Measurements from ENCODE around the gene NOD2. TPM values are rescaled to one million over a fixed set of nuclear protein-coding genes. Genes with fewer than 3 reads are reported as not detected.

Gene NOD2
- total and polyA plus RNA-seq, 7 experiments from 2014 or later = 0.06 to 40.5 (median 0.65) TPM

- peaks cover 38 to 75% (median 58%) of the 10 kb centered on the region in 7 donors for H3K4me1 Mint-ChIP-seq
- POLR2A ChIA-PET = interaction anchor here (0.6 to 3.2 kb wide), 6 partner anchors 8 to 26 kb away, joined by 3 to 16 read pairs (median 3); partner anchors contain the start of gene SNX20
Observed at GRCh38 chr16:50694206-50694605, 800 bp downstream of the NOD2 start.

GRCh38 chr16:50695017-50696000 lies 1.9 kb downstream of the NOD2 start:
- peak overlapping the region in 6 of 10 donors; percentile 20 to 83 (median 38) for H3K4me3 Mint-ChIP-seq
- ATAC-seq (peak; percentile 28), DNase-seq (no peak)
- intact Hi-C loops (cut with micrococcal nuclease) = no loop called here
- no peak overlapping the region for H3K4me3 ChIP-seq (ENCODE audit: low read length)
- peak overlapping the region in 3 of 9 donors; percentile 19 to 80 (median 64) for H3K27ac Mint-ChIP-seq
- ChIA-PET POLR2A (interaction anchor here (1.0 to 3.2 kb wide), 4 partner anchors 9 to 27 kb away, joined by 3 to 16 read pairs (median 3); no protein-coding TSS in a partner anchor), CTCF (interaction anchor here (0.6 to 1.4 kb wide), 6 partner anchors 7 to 328 kb away, joined by 3 to 6 read pairs (median 4); no protein-coding TSS in a partner anchor)
- peaks cover 0 to 8% (median 0%) of the 10 kb centered on the region in 5 donors for H3K27me3 Mint-ChIP-seq
- H3K36me3 ChIP-seq (ENCODE audit: control insufficient read depth in 2 of 3, insufficient read depth in 3 of 3, low read length in 3 of 3) = no peaks in the 10 kb centered on the region
- H3K4me1 Mint-ChIP-seq = peaks cover 49 to 81% (median 65%) of the 10 kb centered on the region in 7 donors
- peaks cover 0 to 14% (median 0%) of the 10 kb centered on the region in 5 donors for H3K36me3 Mint-ChIP-seq
- no peaks in the 10 kb centered on the region for H3K9me3 ChIP-seq (ENCODE audit: control insufficient read depth in 2 of 3, low read length in 3 of 3)
- peaks cover 0 to 1% (median 0%) of the 10 kb centered on the region in 11 donors for H3K9me3 Mint-ChIP-seq
- H3K27ac ChIP-seq (ENCODE audit: low read depth, low read length) = no peak overlapping the region
- no peaks in the 10 kb centered on the region for H3K27me3 ChIP-seq (ENCODE audit: control insufficient read depth in 2 of 2, insufficient read depth in 2 of 2, low read length in 2 of 2)
- H3K4me1 ChIP-seq (ENCODE audit: control insufficient read depth in 2 of 2, insufficient read depth in 2 of 2, low read length in 2 of 2) = peaks cover 31 to 49% of the 10 kb centered on the region in 2 donors

More at GRCh38 chr16:50694206-50694605, 800 bp downstream of the NOD2 start:
- intact Hi-C loops (cut with micrococcal nuclease) = no loop called here
- Mint-ChIP-seq H3K27ac (peak overlapping the region in 4 of 9 donors; percentile 34 to 80 (median 58)), H3K27me3 (peaks cover 0 to 8% (median 0%) of the 10 kb centered on the region in 5 donors), H3K36me3 (peaks cover 0 to 8% (median 0%) of the 10 kb centered on the region in 5 donors), H3K4me3 (peak overlapping the region; percentile 42 to 85 (median 77)), H3K9me3 (peaks cover 0 to 1% (median 0%) of the 10 kb centered on the region in 11 donors)
- no peak for DNase-seq
- Histone ChIP-seq H3K36me3 (ENCODE audit: control insufficient read depth in 2 of 3, insufficient read depth in 3 of 3, low read length in 3 of 3) (no peaks in the 10 kb centered on the region), H3K27me3 (ENCODE audit: control insufficient read depth in 2 of 2, insufficient read depth in 2 of 2, low read length in 2 of 2) (no peaks in the 10 kb centered on the region), H3K4me3 (ENCODE audit: low read length) (peak overlapping the region; percentile 56), H3K9me3 (ENCODE audit: control insufficient read depth in 2 of 3, low read length in 3 of 3) (no peaks in the 10 kb centered on the region), H3K4me1 (ENCODE audit: control insufficient read depth in 2 of 2, insufficient read depth in 2 of 2, low read length in 2 of 2) (peaks cover 31 to 45% of the 10 kb centered on the region in 2 donors), H3K27ac (ENCODE audit: low read depth, low read length) (no peak overlapping the region)
- no peak for ATAC-seq
- CTCF ChIA-PET = interaction anchor here (0.8 to 1.4 kb wide), 4 partner anchors 8 to 327 kb away, joined by 3 to 6 read pairs (median 5); no protein-coding TSS in a partner anchor

GRCh38 chr16:50696126-50696525 lies 2.7 kb downstream of the NOD2 start:
- H3K36me3 ChIP-seq (ENCODE audit: control insufficient read depth in 2 of 3, insufficient read depth in 3 of 3, low read length in 3 of 3) = no peaks in the 10 kb centered on the region
- H3K27me3 ChIP-seq (ENCODE audit: control insufficient read depth in 2 of 2, insufficient read depth in 2 of 2, low read length in 2 of 2) = no peaks in the 10 kb centered on the region
- DNase-seq = no peak
- peak overlapping the region in 6 of 9 donors; percentile 31 to 62 (median 43) for H3K27ac Mint-ChIP-seq
- POLR2A ChIA-PET = interaction anchor here (1.2 to 3.2 kb wide), 3 partner anchors 10 to 14 kb away, joined by 4 to 16 read pairs (median 4); partner anchors contain the start of gene SNX20
- ATAC-seq = no peak
- CTCF ChIA-PET = interaction anchor here (1.0 to 1.1 kb wide), 2 partner anchors 29 to 51 kb away, joined by 3 read pairs; no protein-coding TSS in a partner anchor
- peaks cover 0 to 1% (median 0%) of the 10 kb centered on the region in 11 donors for H3K9me3 Mint-ChIP-seq
- no peak overlapping the region for H3K4me3 ChIP-seq (ENCODE audit: low read length)
- peak overlapping the region in 8 of 10 donors; percentile 22 to 59 (median 41) for H3K4me3 Mint-ChIP-seq
- peaks cover 0 to 8% (median 0%) of the 10 kb centered on the region in 5 donors for H3K27me3 Mint-ChIP-seq
- H3K4me1 ChIP-seq (ENCODE audit: control insufficient read depth in 2 of 2, insufficient read depth in 2 of 2, low read length in 2 of 2) = peaks cover 31 to 50% of the 10 kb centered on the region in 2 donors
- H3K9me3 ChIP-seq (ENCODE audit: control insufficient read depth in 2 of 3, low read length in 3 of 3) = no peaks in the 10 kb centered on the region
- H3K27ac ChIP-seq (ENCODE audit: low read depth, low read length) = no peak overlapping the region
- intact Hi-C loops (cut with micrococcal nuclease) = loop anchor here in 1 of 2 donors (2.0 kb wide), 1 partner anchor 15 kb away; the partner anchor contains the start of gene SNX20
- H3K4me1 Mint-ChIP-seq = peaks cover 51 to 75% (median 65%) of the 10 kb centered on the region in 7 donors
- H3K36me3 Mint-ChIP-seq = peaks cover 0 to 21% (median 0%) of the 10 kb centered on the region in 5 donors

GRCh38 chr16:50696575-50697420 lies 3.4 kb downstream of the NOD2 start:
- ChIA-PET CTCF (interaction anchor here (1.0 to 1.6 kb wide), 3 partner anchors 16 to 50 kb away, joined by 3 to 5 read pairs (median 3); partner anchors contain the start of gene SNX20), POLR2A (interaction anchor here (1.2 to 3.2 kb wide), 5 partner anchors 10 to 34 kb away, joined by 4 to 16 read pairs (median 4); partner anchors contain the start of gene SNX20)
- Histone ChIP-seq H3K9me3 (ENCODE audit: control insufficient read depth in 2 of 3, low read length in 3 of 3) (no peaks in the 10 kb centered on the region), H3K4me1 (ENCODE audit: control insufficient read depth in 2 of 2, insufficient read depth in 2 of 2, low read length in 2 of 2) (peaks cover 31 to 50% of the 10 kb centered on the region in 2 donors), H3K36me3 (ENCODE audit: control insufficient read depth in 2 of 3, insufficient read depth in 3 of 3, low read length in 3 of 3) (no peaks in the 10 kb centered on the region), H3K4me3 (ENCODE audit: low read length) (peak overlapping the region; percentile 56), H3K27me3 (ENCODE audit: control insufficient read depth in 2 of 2, insufficient read depth in 2 of 2, low read length in 2 of 2) (no peaks in the 10 kb centered on the region), H3K27ac (ENCODE audit: low read depth, low read length) (no peak overlapping the region)
- intact Hi-C loops (cut with micrococcal nuclease) = loop anchor here in 1 of 2 donors (2.0 kb wide), 1 partner anchor 16 kb away; the partner anchor contains the start of gene SNX20
- peak overlapping the region in 8 of 10 donors; percentile 22 to 83 (median 56) for H3K4me3 Mint-ChIP-seq
- peak overlapping the region in 7 of 9 donors; percentile 31 to 87 (median 43) for H3K27ac Mint-ChIP-seq
- DNase-seq (no peak), ATAC-seq (peak; percentile 82)
- H3K36me3 Mint-ChIP-seq = peaks cover 0 to 27% (median 0%) of the 10 kb centered on the region in 5 donors
- H3K4me1 Mint-ChIP-seq = peaks cover 51 to 74% (median 65%) of the 10 kb centered on the region in 7 donors
- peaks cover 0 to 8% (median 0%) of the 10 kb centered on the region in 5 donors for H3K27me3 Mint-ChIP-seq
- peaks cover 0 to 3% (median 0%) of the 10 kb centered on the region in 11 donors for H3K9me3 Mint-ChIP-seq

- peaks cover 0 to 33% (median 0%) of the 10 kb centered on the region in 5 donors for H3K36me3 Mint-ChIP-seq
- peak overlapping the region in 6 of 9 donors; percentile 49 to 87 (median 82) for H3K27ac Mint-ChIP-seq
- CTCF ChIA-PET = interaction anchor here (1.6 to 1.8 kb wide), 2 partner anchors 16 to 50 kb away, joined by 4 to 5 read pairs; partner anchors contain the start of gene SNX20
- Histone ChIP-seq H3K36me3 (ENCODE audit: control insufficient read depth in 2 of 3, insufficient read depth in 3 of 3, low read length in 3 of 3) (no peaks in the 10 kb centered on the region), H3K27ac (ENCODE audit: low read depth, low read length) (peak overlapping the region; percentile 43), H3K4me3 (ENCODE audit: low read length) (peak overlapping the region; percentile 56), H3K4me1 (ENCODE audit: control insufficient read depth in 2 of 2, insufficient read depth in 2 of 2, low read length in 2 of 2) (peaks cover 31 to 50% of the 10 kb centered on the region in 2 donors), H3K27me3 (ENCODE audit: control insufficient read depth in 2 of 2, insufficient read depth in 2 of 2, low read length in 2 of 2) (no peaks in the 10 kb centered on the region), H3K9me3 (ENCODE audit: control insufficient read depth in 2 of 3, low read length in 3 of 3) (no peaks in the 10 kb centered on the region)
- ATAC-seq = no peak
- no peak for DNase-seq
- H3K27me3 Mint-ChIP-seq = peaks cover 0 to 6% (median 0%) of the 10 kb centered on the region in 5 donors
- peak overlapping the region in 8 of 10 donors; percentile 72 to 88 (median 80) for H3K4me3 Mint-ChIP-seq
- POLR2A ChIA-PET = interaction anchor here (1.4 to 1.5 kb wide), 4 partner anchors 16 to 50 kb away, joined by 4 to 6 read pairs (median 4); partner anchors contain the start of gene SNX20
- H3K9me3 Mint-ChIP-seq = peaks cover 0 to 7% (median 0%) of the 10 kb centered on the region in 11 donors
- intact Hi-C loops (cut with micrococcal nuclease) = loop anchor here in 1 of 2 donors (2.0 kb wide), 1 partner anchor 17 kb away; the partner anchor contains the start of gene SNX20
- peaks cover 46 to 69% (median 61%) of the 10 kb centered on the region in 7 donors for H3K4me1 Mint-ChIP-seq
Observed at GRCh38 chr16:50697421-50697715, 4.0 kb downstream of the NOD2 start.
